Fibroblast of peridontal ligament (primary cell): ENCODE results near the gene ZNF813.
"Not testable (repeated sequence)": the region's sequence is repeated elsewhere in the genome, so short reads cannot be mapped to it uniquely, and the experiment has no call there.

Experiments
- DNase-seq: peaks from one replicate; pipeline ENCODE4 v3.0.0-alpha.2; 2010; ENCODE audit errors: extremely low read depth

ZNF813 gene

GRCh38 chr19:53467485-53468262 is at the start of gene ZNF813:
Gene ZNF813, plus strand, starts transcription at chr19:53467733. Its CDS starts 16,090 bp downstream, at chr19:53483823.
- DNase-seq: peak; percentile 82

GRCh38 chr19:53420520-53421315 is 46.8 kb upstream of the ZNF813 start:
- not testable (repeated sequence) for DNase-seq

- no peak for DNase-seq
Measured at GRCh38 chr19:53422551-53422950, 45.0 kb upstream of the ZNF813 start.

GRCh38 chr19:53423074-53423473 is 44.5 kb upstream of the ZNF813 start:
- not testable (repeated sequence) for DNase-seq

GRCh38 chr19:53423680-53424079 is 43.9 kb upstream of the ZNF813 start:
- DNase-seq: not testable (repeated sequence)

- peak; percentile 68 for DNase-seq
Measured at GRCh38 chr19:53424968-53425597, 42.5 kb upstream of the ZNF813 start.

- DNase-seq: peak; percentile 78
Measured at GRCh38 chr19:53431399-53432087, 36.0 kb upstream of the ZNF813 start, which contains the start of gene ZNF761. Gene ZNF761, plus strand, starts transcription at chr19:53431984. Its CDS starts 15,285 bp downstream, at chr19:53447269.

GRCh38 chr19:53432088-53432661 is 35.4 kb upstream of the ZNF813 start:
- DNase-seq: no peak

GRCh38 chr19:53443809-53444208 is 23.7 kb upstream of the ZNF813 start:
- not testable (repeated sequence) for DNase-seq

GRCh38 chr19:53447196-53447595 is 20.3 kb upstream of the ZNF813 start:
- DNase-seq: not testable (repeated sequence)

- DNase-seq: no peak
Measured at GRCh38 chr19:53455828-53456227, 11.7 kb upstream of the ZNF813 start.

GRCh38 chr19:53460131-53460721 is 7.3 kb upstream of the ZNF813 start:
- not testable (repeated sequence) for DNase-seq

GRCh38 chr19:53461866-53462265 is 5.7 kb upstream of the ZNF813 start:
- no peak for DNase-seq

- no peak for DNase-seq
Measured at GRCh38 chr19:53462861-53463260, 4.7 kb upstream of the ZNF813 start.

GRCh38 chr19:53463263-53463662 is 4.3 kb upstream of the ZNF813 start:
- peak; percentile 11 for DNase-seq

GRCh38 chr19:53466726-53467484 is 628 bp upstream of the ZNF813 start:
- no peak for DNase-seq

- not testable (repeated sequence) for DNase-seq
Measured at GRCh38 chr19:53468628-53469027, 1.1 kb downstream of the ZNF813 start.

- no peak for DNase-seq
Measured at GRCh38 chr19:53471916-53472315, 4.4 kb downstream of the ZNF813 start.

- not testable (repeated sequence) for DNase-seq
Measured at GRCh38 chr19:53474832-53475231, 7.3 kb downstream of the ZNF813 start.

GRCh38 chr19:53475470-53475869 is 7.9 kb downstream of the ZNF813 start:
- not testable (repeated sequence) for DNase-seq
